NCI-H2196 treated with DMSO at 0.1 percent for 48 hours (cell line): ENCODE results near the gene BCORL1.

ENCODE experiments used
- DNase-seq: peaks from one replicate; lab custom pipeline; 2025; ENCODE audit not compliant: unreplicated experiment; lab: John Stamatoyannopoulos, UW

Gene BCORL1

GRCh38 chrX:130055899-130056298 is 73.5 kb downstream of the BCORL1 start:
- DNase-seq: no peak

- no peak for DNase-seq
These were observed 74.8 kb downstream of the BCORL1 start for GRCh38 chrX:130057209-130057608.

- no peak for DNase-seq
These were observed 76.2 kb downstream of the BCORL1 start for GRCh38 chrX:130058652-130059051.

GRCh38 chrX:130060122-130061069 is 78.0 kb downstream of the BCORL1 start:
- peak; percentile 52 for DNase-seq

GRCh38 chrX:130066975-130067615 is 84.7 kb downstream of the BCORL1 start:
- DNase-seq: no peak

GRCh38 chrX:130071611-130072344 is 89.3 kb downstream of the BCORL1 start:
- DNase-seq: no peak

GRCh38 chrX:130072345-130072740 is 89.9 kb downstream of the BCORL1 start:
- DNase-seq: no peak

GRCh38 chrX:130075777-130076176 is 93.3 kb downstream of the BCORL1 start:
- DNase-seq: no peak

- peak; percentile 3 for DNase-seq
These were observed 97.5 kb downstream of the BCORL1 start for GRCh38 chrX:130079824-130080406.

GRCh38 chrX:130080791-130081367 is 98.4 kb downstream of the BCORL1 start:
- DNase-seq: no peak

- no peak for DNase-seq
These were observed 99.1 kb downstream of the BCORL1 start for GRCh38 chrX:130081421-130082045.

GRCh38 chrX:130082244-130083106 is 100.0 kb downstream of the BCORL1 start:
- no peak for DNase-seq

- no peak for DNase-seq
These were observed 100.7 kb downstream of the BCORL1 start for GRCh38 chrX:130083107-130083490.

- no peak for DNase-seq
These were observed 101.4 kb downstream of the BCORL1 start for GRCh38 chrX:130083656-130084382.

- DNase-seq: no peak
These were observed 102.3 kb downstream of the BCORL1 start for GRCh38 chrX:130084631-130085237.

- no peak for DNase-seq
These were observed 103.4 kb downstream of the BCORL1 start for GRCh38 chrX:130085551-130086446.

- no peak for DNase-seq
These were observed 104.2 kb downstream of the BCORL1 start for GRCh38 chrX:130086447-130087206.
